ENCODE measurements around the gene SPRY1.

DNA sequence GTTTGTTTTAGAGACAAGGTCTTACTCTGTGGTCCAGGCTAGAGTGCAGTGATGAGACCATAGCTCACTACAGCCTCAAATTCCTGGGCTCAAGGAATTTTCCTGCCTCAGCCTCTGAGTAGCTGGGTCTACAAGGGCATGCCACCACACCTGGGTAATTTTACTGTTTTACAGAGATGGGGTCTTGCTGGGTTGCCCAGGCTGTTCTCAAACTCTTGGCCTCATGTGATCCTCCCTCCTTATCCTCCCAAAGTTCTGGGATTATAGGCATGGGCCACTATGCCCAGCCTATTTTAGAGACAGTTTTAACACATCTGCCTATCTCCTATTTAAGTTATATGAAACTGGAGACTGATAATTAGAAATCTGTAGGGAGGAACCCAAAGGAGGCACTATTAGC is 53.8 kb downstream of the SPRY1 start:
- TF ChIP-seq, protein P1, sequence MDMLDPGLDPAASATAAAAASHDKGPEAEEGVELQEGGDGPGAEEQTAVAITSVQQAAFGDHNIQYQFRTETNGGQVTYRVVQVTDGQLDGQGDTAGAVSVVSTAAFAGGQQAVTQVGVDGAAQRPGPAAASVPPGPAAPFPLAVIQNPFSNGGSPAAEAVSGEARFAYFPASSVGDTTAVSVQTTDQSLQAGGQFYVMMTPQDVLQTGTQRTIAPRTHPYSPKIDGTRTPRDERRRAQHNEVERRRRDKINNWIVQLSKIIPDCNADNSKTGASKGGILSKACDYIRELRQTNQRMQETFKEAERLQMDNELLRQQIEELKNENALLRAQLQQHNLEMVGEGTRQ (IDR thresholded peaks at IDR 0.05), result no peak
- no peak for TF ChIP-seq NR3C1 (IDR thresholded peaks at IDR 0.05)
- TF ChIP-seq, protein P2, sequence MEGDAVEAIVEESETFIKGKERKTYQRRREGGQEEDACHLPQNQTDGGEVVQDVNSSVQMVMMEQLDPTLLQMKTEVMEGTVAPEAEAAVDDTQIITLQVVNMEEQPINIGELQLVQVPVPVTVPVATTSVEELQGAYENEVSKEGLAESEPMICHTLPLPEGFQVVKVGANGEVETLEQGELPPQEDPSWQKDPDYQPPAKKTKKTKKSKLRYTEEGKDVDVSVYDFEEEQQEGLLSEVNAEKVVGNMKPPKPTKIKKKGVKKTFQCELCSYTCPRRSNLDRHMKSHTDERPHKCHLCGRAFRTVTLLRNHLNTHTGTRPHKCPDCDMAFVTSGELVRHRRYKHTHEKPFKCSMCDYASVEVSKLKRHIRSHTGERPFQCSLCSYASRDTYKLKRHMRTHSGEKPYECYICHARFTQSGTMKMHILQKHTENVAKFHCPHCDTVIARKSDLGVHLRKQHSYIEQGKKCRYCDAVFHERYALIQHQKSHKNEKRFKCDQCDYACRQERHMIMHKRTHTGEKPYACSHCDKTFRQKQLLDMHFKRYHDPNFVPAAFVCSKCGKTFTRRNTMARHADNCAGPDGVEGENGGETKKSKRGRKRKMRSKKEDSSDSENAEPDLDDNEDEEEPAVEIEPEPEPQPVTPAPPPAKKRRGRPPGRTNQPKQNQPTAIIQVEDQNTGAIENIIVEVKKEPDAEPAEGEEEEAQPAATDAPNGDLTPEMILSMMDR (IDR thresholded peaks at IDR 0.05), result no peak
- TF ChIP-seq MAZ (IDR thresholded peaks at IDR 0.05; ENCODE audit: borderline replicate concordance, low read depth, low read length), result no peak
- TF ChIP-seq, protein P3, sequence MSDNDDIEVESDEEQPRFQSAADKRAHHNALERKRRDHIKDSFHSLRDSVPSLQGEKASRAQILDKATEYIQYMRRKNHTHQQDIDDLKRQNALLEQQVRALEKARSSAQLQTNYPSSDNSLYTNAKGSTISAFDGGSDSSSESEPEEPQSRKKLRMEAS (IDR thresholded peaks at IDR 0.05), result no peak
- TF ChIP-seq, protein P4, sequence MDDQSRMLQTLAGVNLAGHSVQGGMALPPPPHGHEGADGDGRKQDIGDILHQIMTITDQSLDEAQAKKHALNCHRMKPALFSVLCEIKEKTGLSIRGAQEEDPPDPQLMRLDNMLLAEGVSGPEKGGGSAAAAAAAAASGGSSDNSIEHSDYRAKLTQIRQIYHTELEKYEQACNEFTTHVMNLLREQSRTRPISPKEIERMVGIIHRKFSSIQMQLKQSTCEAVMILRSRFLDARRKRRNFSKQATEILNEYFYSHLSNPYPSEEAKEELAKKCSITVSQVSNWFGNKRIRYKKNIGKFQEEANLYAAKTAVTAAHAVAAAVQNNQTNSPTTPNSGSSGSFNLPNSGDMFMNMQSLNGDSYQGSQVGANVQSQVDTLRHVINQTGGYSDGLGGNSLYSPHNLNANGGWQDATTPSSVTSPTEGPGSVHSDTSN (IDR thresholded peaks at IDR 0.05), result no peak
- TF ChIP-seq CBX2 (IDR thresholded peaks at IDR 0.05; ENCODE audit: borderline replicate concordance, low read depth), result no peak

Data from A549 (cell line).